ENCODE data around the gene C10orf67. TPM values are rescaled to one million over a fixed set of nuclear protein-coding genes. Genes with fewer than 3 reads are reported as not detected.

The C10orf67 gene
- total RNA-seq, 1 experiment from 2014 or later: 0.13 TPM

DNA sequence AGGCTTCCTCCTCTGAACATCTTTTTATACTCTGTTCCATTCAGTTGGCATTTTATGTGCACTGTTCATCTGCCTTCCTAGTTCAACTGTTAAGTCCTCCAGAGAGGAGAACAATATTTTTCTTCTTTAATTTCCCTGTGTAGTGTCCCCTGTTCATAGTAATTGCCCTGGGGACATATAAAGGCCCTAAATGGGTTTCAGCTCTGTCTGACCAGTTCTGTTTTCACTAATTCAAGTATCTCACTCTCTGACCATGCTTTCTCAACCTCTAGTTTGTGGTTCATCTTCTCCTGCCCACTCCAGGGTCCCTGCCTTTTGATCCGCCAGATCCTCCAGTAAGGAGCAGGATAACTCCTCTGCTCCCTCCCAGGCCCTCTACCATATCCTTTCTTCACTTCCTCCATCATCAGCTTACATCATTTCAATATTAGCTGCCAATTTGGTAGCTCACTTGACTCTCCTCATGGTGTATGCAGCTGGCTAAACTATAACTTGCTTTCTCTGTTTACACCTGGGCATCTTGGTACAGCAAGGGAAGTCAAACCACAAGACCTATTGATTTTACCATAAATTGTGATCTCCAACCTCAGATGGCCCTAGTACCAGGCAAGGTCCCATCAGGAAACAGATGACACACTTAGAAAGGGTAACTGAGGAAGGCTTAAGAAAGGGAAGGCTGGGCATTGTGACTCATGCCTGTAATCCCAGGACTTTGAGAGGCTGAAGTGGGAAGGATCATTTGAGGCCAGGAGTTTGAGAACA is 17.7 kb upstream of the C10orf67 start:
- no TSS peak for BruUV-seq (replicated peaks)
- no peaks in the 10 kb centered on the region for H3K36me3 ChIP-seq (ENCODE audit: insufficient read depth, low read length, poor library complexity, severe bottlenecking)
- POLR2A ChIA-PET (ENCODE audit: low non-redundant PET): no interaction called here
- no peak overlapping the region for H3K27ac ChIP-seq (ENCODE audit: low read depth, low read length, poor library complexity, severe bottlenecking)
- no peaks in the 10 kb centered on the region for H3K9me3 ChIP-seq (ENCODE audit: low read depth, low read length, poor library complexity, severe bottlenecking)
- peaks cover 1% of the 10 kb centered on the region for H3K4me1 ChIP-seq (ENCODE audit: insufficient read depth, low read length, poor library complexity, severe bottlenecking)
- H3K27me3 ChIP-seq (replicated peaks; ENCODE audit: insufficient read depth, low read depth, low read length, poor library complexity): no peaks in the 10 kb centered on the region
- DNase-seq (ENCODE audit: low spot score): no peak
- CTCF ChIA-PET: no interaction called here
- no peak for TF ChIP-seq EZH2 (IDR thresholded peaks at IDR 0.05; ENCODE audit: borderline replicate concordance, low read depth, low read length, poor library complexity, severe bottlenecking)
- TF ChIP-seq, protein P1, sequence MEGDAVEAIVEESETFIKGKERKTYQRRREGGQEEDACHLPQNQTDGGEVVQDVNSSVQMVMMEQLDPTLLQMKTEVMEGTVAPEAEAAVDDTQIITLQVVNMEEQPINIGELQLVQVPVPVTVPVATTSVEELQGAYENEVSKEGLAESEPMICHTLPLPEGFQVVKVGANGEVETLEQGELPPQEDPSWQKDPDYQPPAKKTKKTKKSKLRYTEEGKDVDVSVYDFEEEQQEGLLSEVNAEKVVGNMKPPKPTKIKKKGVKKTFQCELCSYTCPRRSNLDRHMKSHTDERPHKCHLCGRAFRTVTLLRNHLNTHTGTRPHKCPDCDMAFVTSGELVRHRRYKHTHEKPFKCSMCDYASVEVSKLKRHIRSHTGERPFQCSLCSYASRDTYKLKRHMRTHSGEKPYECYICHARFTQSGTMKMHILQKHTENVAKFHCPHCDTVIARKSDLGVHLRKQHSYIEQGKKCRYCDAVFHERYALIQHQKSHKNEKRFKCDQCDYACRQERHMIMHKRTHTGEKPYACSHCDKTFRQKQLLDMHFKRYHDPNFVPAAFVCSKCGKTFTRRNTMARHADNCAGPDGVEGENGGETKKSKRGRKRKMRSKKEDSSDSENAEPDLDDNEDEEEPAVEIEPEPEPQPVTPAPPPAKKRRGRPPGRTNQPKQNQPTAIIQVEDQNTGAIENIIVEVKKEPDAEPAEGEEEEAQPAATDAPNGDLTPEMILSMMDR (conservative IDR thresholded peaks at IDR 0.05; ENCODE audit: low read depth, low read length): no peak
- intact Hi-C loops (cut with micrococcal nuclease; ENCODE audit: unreplicated experiment): no loop called here
- H3K4me3 ChIP-seq (ENCODE audit: low read depth, low read length, poor library complexity, severe bottlenecking): no peak overlapping the region

DNA sequence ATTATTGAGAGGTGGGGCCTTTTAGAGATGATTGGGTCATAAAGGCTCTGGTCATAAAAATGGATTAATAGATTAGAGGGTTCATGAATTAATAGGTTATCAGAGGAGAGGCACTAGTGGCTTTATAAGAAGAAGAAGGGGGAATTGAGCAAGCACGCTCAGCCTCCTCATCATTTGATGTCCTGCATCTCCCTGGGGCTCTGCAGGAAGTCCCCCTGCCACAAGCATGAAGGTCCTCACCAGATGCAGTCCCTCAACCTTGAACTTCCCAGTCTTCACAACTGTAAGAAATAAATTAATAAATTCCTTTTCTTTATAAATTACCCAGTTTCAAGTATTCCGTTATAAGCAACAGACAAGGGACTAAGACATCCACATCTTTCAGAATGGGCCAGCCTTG is 17.1 kb upstream of the C10orf67 start:
- H3K27ac ChIP-seq (ENCODE audit: low read depth, low read length, poor library complexity, severe bottlenecking): no peak overlapping the region
- H3K4me3 ChIP-seq (ENCODE audit: low read depth, low read length, poor library complexity, severe bottlenecking): no peak overlapping the region
- TF ChIP-seq EZH2 (IDR thresholded peaks at IDR 0.05; ENCODE audit: borderline replicate concordance, low read depth, low read length, poor library complexity, severe bottlenecking): no peak
- TF ChIP-seq, protein P1 (conservative IDR thresholded peaks at IDR 0.05; ENCODE audit: low read depth, low read length): no peak
- ChIA-PET POLR2A (ENCODE audit: low non-redundant PET) (no interaction called here), CTCF (no interaction called here)
- no peaks in the 10 kb centered on the region for H3K9me3 ChIP-seq (ENCODE audit: low read depth, low read length, poor library complexity, severe bottlenecking)
- intact Hi-C loops (cut with micrococcal nuclease; ENCODE audit: unreplicated experiment): no loop called here
- BruUV-seq (replicated peaks): no TSS peak
- no peak for DNase-seq (ENCODE audit: low spot score)
- H3K36me3 ChIP-seq (ENCODE audit: insufficient read depth, low read length, poor library complexity, severe bottlenecking): no peaks in the 10 kb centered on the region
- H3K4me1 ChIP-seq (ENCODE audit: insufficient read depth, low read length, poor library complexity, severe bottlenecking): no peaks in the 10 kb centered on the region
- no peaks in the 10 kb centered on the region for H3K27me3 ChIP-seq (replicated peaks; ENCODE audit: insufficient read depth, low read depth, low read length, poor library complexity)

DNA sequence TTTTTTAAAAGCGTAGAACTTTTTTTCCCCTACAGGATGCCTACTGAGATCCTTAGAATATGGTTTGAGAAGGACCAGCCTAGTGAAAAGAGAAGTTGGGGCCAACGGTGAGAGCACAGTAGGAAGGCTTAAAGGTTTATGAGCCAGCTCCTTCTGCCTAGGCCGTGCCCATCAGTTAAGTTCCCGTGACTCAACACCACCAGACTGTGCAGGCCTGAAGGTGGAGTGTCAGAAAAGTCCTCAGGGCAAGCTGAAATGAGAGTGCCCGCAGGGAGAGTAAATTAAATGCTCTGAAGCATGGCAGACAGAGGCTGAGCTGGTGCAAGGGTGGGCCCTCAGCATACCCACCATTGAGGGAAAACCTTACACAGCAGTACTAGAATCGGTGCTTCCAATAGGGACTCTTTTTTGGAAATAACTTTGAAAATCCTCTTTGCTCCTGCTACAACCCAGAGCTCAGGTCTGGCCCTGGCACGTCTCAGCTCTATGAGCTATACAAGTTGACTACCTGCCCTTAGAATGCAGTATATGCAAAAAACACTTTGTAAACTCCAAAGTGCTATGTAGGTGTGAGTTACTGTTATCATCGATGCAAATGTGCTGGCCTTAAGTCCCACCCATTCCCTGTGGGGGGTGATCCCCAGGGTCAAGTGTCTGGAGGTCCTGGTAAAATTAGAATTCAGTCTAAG is 15.2 kb upstream of the C10orf67 start:
- ChIA-PET CTCF (no interaction called here), POLR2A (ENCODE audit: low non-redundant PET) (no interaction called here)
- no peaks in the 10 kb centered on the region for H3K36me3 ChIP-seq (ENCODE audit: insufficient read depth, low read length, poor library complexity, severe bottlenecking)
- no peak overlapping the region for H3K4me3 ChIP-seq (ENCODE audit: low read depth, low read length, poor library complexity, severe bottlenecking)
- intact Hi-C loops (cut with micrococcal nuclease; ENCODE audit: unreplicated experiment): no loop called here
- BruUV-seq (replicated peaks): no TSS peak
- H3K27ac ChIP-seq (ENCODE audit: low read depth, low read length, poor library complexity, severe bottlenecking): no peak overlapping the region
- H3K9me3 ChIP-seq (ENCODE audit: low read depth, low read length, poor library complexity, severe bottlenecking): no peaks in the 10 kb centered on the region
- TF ChIP-seq, protein P1 (conservative IDR thresholded peaks at IDR 0.05; ENCODE audit: low read depth, low read length): no peak
- TF ChIP-seq EZH2 (IDR thresholded peaks at IDR 0.05; ENCODE audit: borderline replicate concordance, low read depth, low read length, poor library complexity, severe bottlenecking): no peak
- H3K4me1 ChIP-seq (ENCODE audit: insufficient read depth, low read length, poor library complexity, severe bottlenecking): no peaks in the 10 kb centered on the region
- H3K27me3 ChIP-seq (replicated peaks; ENCODE audit: insufficient read depth, low read depth, low read length, poor library complexity): no peaks in the 10 kb centered on the region
- no peak for DNase-seq (ENCODE audit: low spot score)

Measured in A673 (cell line).